ENCODE measurements around the gene GSDMA. TPM values are rescaled to one million over a fixed set of nuclear protein-coding genes. Genes with fewer than 3 reads are reported as not detected.

Gene GSDMA
- total RNA-seq, 1 experiment from 2014 or later: not detected

DNA sequence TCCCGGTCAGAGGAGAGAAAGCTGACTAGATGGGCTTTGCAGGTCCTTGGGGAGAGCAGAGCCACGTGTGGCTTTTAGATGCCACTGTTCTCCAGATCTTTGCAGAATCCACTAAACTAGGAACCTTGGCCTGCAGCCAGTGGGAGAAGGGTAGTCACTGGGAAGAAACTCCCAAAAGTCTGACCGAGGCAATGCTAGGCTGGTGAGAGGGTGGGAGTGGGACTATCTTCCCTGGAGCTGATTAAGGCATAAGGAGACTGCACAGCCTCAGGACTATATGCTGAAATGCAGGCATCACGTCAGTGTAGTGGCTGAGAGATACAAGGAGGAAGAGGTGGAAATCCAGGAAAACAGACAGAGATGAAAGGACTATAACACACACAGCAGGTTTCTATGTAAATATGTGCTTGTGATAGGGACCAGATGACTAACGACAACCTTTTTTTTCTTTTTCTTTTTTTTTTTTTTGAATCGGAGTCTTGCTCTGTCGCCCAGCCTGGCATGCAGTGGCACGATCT is 2.2 kb upstream of the GSDMA start:
- no peak for DNase-seq (ENCODE audit: low read depth)

DNA sequence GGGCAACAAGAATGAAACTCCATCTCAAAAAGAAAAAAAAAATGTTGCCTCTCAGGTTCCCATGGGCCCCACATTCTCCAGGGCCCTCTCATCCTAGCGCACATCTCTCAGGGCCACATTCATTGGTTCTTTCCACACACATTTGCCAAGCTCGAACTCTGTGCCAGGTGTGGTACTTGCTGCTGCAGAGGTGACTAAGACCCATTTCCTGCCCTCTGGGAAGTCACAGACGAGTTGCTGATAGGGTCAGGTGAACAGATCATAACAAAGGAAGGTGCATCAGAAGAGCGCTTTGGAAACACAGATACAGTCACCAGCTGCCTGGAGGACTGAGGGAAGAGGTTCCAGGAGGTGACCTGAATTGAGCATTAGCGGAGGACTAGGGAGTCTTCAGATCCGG is 1.0 kb downstream of the GSDMA start:
- DNase-seq (ENCODE audit: low read depth): no peak

DNA sequence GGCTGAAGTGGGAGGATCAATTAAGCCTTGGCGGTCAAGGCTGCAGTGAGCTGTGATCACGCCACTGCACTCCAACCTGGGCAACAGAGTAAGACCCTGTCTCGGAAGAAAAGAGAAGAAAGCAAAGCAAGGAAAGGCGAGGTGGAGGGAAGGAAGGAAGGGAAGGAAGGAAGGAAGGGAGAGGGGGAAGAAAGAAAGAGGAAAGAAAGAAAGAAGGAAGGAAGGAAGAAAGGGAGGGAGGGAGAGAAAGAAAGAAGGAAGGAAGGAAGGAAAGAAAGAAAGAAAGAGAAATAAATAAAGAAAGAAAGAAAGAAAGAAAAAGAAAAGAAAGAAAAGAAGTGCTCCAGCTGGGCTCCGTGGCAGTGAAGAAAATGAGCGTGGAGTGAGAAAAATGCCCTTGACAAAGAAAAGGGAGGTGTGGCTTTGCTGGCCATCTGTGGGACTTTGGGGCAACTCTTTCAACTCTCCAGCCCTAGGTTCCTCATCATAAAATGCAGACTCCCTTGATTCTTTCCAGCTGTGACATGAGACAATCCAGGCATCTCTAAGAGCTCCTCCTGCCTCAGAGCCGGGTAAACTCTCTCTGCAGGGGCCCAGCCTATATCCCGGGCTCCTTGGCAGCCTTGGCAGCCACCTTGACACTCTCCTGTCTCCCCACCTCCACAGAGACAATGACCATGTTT is 2.4 kb downstream of the GSDMA start:
- DNase-seq (ENCODE audit: low read depth): no peak

DNA sequence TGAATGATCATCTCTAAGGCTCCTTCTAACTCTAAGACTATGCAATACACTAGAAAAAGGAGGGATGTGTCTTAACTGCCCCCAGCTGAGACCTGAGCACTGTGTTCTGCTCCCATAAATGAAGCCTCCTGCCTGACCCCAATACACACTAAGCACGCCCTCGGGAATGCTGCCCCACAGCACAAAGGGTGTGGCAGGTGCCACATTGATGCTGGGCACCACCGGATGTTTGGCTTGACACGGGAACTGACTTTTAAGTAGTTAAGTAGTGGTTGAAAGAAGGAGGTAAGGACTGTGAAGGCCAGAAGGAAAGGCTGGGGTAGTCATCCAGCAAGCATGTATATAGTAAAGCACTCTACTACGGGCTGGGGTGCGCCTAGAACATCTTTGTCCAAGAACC is 4.0 kb downstream of the GSDMA start:
- DNase-seq (ENCODE audit: low read depth): no peak

DNA sequence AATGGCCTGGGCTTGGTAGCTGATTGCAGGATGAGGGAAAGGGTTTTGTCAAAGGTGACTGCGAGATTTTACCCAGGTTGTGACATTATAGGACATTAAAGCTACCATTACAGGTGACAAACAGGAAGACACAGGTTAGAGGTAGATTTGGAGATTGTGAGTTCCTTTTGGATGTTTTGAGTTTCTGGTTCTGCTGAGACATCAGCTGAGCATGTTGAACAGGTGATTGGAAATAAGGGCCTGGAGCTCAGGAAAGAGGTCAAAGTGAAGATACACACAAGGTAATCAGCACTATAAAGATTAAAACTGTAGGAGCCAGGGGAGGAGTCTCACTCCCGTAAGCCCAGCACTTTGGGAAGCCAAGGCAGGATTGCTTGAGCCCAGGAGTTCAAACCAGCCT is 6.0 kb downstream of the GSDMA start:
- no peak for DNase-seq (ENCODE audit: low read depth)

DNA sequence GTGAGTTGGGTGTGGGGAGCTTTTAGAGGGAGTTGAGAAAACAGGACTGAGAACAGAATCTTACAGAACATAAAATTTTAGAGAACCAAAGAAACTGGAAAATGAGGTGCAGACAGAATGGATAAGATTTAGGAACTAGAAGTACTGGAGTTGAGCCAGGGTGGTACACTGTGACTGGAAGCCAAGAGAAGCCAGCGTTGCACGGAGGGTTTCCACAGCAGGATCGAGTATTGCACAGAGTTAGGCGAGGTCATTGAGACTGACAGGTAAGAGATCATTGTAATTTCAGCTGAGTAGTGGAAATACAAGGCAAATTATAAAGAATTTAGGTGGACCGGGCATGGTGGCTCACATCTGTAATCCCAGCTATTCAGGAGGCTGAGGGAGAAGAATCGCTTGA is 6.6 kb downstream of the GSDMA start:
- no peak for DNase-seq (ENCODE audit: low read depth)

DNA sequence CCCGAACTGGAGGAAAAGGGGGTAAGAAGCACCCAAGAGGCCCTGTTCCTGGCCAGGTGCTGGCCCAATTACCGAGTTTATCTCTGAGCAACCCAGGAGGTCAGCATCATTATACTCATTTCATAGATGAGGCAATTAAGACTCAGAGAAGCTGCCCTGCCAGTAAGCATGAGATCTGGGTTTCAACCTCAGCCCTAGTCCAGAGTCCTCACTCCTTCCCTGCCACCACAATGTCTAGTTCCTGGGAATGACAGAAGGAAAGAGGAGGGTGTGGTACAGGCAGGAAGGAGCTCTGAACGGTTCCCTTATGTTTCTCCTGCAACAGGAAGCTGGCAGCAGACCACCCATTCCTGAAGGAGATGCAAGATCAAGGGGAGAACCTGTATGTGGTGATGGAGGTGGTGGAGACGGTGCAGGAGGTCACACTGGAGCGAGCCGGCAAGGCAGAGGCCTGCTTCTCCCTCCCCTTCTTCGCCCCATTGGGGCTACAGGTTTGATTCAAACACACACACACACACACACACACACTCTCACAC is 7.4 kb downstream of the GSDMA start:
- DNase-seq (ENCODE audit: low read depth): no peak

DNA sequence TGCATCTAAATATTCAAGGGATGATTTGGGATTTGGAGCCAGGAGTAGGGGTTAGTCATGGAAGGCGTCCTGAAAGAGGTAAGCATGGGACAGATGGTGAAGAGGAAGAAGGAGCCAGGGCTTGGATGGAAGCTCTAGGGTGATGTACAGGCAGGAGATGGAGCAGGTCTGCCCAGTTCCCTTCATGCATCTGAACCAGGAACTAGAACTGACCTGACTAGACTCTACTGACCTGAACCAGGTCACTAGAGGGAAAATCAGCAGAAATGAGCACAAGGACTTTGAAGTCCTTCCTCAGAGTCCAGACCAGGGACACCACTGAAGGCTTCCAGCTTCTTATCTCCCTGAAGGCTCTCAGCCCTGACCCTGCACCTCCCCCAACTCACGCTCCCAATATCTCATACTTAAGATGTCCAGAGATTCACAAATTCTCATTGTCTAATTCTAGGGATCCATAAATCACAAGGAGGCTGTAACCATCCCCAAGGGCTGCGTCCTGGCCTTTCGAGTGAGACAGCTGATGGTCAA is 8.3 kb downstream of the GSDMA start:
- no peak for DNase-seq (ENCODE audit: low read depth)

DNA sequence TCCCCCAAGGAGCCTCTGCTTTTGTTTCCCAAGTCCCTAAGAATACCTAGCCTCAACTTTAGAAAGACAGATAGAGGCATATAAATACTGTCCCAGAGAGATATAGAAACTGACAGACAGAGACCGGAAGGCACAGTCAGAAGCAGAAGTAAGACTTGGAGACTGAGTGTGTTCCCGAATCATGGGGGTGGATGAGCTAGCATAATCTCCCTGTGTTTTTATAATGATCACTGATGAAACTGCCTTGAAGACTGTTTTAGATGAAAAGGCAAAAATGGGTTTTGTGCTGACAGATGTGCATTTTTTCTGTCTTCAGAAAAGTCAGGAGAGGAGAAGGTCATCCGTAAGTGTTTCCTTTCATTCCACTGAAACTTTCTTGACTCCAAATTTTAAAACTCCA is 9.5 kb downstream of the GSDMA start:
- no peak for DNase-seq (ENCODE audit: low read depth)

DNA sequence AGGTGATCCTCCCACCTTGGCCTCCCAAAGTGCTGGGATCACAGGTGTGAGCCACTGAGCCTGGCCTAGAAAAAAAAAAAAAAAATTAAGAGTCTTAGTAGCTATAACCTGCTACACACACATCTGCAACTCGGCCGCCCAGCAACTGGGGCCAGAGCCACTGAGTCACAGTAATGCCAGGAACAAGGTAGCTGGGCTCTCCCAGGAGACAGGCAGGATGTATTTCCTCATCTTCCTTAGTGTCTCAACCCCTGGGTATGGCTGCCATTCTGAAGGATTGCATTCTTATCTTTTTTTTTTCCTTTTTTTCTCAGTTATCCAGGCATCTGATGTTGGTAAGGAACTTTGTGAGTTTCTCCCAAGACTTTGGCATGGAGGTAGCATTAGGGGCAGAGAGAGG is 10.7 kb downstream of the GSDMA start:
- DNase-seq (ENCODE audit: low read depth): no peak

DNA sequence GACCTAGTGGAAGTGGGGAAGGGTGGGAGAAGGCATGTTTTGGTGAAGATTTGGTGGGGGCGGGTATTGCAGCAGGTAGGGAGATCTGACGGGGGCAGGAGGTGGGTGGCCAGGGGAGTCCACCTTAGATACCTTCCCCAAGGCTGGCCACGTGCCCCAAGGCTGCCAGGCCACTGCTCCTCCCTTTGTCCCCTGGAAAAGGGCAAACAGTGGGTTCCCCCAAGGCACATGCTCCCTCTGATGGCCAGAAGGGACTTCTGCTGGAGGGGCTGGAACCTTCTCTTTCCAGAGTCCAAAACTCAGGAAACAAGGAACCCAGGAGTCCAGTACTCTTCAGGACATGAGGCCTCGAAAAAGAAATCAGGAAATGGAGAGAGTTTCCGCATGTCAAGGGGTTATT is 11.6 kb downstream of the GSDMA start:
- no peak for DNase-seq (ENCODE audit: low read depth)

DNA sequence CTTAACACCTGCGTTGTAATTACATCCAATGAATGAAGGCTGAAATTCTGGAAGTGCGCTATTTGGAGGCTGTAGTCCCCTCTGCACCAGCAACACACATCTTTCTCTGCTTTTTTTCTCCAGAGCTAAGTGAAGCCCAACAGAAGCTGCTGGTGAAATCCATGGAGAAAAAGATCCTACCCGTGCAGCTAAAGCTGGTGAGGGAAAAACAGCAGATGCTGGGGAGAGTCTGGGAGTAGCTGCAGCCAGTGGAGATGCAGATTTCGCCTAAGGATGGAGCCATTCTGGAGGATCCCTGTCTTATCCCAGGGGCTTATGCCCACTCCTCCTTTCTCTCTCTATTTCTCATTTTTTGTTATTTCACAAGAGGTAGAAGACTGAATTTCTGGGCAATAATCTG is 13.0 kb downstream of the GSDMA start:
- DNase-seq (ENCODE audit: low read depth): no peak

DNA sequence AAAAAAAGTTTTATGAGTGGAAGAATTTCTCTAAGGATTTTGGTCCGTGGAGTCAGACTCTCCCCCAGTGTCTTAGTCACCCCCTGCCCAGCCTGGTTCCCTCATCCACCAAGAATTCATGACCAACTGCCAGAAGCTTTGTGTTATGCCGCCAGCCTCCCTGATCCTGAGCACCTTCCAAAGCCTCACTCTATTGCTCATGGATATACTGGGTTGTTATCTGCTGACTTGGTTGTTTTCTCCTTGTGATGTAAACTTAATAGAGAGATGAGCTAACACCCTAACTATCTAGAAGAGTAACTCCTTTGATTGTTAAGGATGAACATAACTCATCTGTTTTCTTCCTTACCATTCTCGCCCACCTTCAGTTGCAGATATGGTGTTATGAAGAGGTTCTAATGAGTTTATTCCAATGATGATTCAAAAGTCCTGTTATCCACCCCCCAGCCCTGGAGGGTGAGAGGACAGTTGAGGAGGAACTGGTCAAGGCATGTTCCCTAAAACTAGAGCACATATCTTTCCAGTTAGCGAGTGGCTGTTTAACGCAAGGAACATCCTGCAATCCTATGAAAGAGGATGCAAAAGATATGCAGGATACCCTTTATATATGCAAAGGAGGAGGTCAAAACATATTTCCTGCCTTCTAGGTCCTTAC is 16.3 kb downstream of the GSDMA start:
- DNase-seq (ENCODE audit: low read depth): peak; percentile 48

DNA sequence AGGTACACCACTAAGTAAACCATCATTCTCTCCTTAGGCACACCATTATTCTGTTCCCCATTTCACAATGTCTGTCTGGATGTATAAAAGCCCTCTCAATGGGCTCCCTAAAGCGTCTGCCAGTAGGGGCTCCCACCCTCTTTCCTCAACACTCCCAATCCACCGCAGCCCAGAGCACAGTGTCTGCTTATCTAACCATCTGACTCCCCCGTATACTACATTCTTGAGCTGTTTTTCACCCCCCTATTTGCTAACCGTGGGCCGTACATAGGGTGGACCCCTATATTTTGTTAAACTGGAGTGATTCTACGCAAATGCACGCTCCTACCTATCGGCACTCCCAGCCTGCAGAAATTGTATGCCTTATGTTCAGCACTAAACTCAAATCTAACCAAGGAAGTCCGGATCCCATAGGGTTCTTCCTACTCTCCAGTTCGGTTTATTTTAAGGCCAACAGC is 17.1 kb downstream of the GSDMA start:
- DNase-seq (ENCODE audit: low read depth): peak; percentile 40

DNA sequence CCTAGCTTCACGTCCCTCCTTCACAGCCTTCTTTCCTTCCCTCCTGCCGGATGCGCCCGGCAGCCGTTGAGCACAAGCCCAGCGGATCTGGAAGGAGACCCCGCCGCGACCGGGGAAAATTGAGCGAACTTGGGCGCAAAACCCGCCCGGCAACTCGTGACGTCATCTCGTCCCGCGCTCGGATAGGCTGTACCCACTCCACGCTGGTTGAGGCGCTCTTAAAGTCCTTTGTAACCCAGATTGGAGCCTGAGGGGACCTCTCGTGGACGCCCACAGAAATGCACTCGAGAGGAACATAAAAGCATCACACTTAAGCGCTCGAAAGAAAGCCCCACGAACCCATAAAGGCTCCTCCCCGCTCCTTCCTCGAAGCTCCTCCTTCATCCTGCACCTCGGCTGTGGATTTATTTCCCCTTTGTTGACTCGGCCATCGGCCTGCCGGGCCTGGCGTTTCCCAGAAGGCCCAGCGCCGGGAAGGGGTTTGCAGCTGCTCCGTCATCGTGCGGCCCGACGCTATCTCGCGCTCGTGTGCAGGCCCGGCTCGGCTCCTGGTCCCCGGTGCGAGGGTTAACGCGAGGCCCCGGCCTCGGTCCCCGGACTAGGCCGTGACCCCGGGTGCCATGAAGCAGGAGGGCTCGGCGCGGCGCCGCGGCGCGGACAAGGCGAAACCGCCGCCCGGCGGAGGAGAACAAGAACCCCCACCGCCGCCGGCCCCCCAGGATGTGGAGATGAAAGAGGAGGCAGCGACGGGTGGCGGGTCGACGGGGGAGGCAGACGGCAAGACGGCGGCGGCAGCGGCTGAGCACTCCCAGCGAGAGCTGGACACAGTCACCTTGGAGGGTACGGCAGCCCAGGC is 17.8 kb downstream of the GSDMA start, which contains the start of gene PSMD3:
Gene PSMD3 (plus strand): TSS at position 457 of the 856 bp plus-strand sequence. CDS start 164 bp downstream, at position 621.
- DNase-seq (ENCODE audit: low read depth): peak; percentile 99

DNA sequence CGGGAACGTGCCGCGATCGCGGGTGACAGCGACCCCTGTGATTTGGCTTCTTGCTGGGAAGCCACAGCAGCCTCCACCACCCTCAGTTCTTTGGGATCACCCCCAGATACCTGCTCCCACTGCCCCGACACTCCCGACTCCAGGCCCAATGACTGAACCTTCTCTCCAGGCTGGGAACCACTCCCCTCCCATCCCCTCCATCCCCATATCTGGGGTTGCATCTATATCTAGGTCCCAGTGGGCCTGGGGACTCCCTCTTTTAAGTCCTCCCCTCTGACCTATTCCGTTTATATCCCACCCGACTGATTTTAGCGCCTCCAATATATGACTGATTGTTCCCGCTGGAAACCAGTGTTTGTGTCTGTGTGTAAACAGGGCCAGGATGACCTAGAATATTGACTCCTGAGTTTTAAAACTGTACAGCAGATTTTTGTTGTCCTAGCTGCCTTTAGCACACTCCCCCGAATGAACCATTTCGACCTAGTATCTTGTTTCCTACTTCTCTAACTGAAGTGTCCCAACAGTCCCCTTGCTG is 18.5 kb downstream of the GSDMA start:
- no peak for DNase-seq (ENCODE audit: low read depth)

DNA sequence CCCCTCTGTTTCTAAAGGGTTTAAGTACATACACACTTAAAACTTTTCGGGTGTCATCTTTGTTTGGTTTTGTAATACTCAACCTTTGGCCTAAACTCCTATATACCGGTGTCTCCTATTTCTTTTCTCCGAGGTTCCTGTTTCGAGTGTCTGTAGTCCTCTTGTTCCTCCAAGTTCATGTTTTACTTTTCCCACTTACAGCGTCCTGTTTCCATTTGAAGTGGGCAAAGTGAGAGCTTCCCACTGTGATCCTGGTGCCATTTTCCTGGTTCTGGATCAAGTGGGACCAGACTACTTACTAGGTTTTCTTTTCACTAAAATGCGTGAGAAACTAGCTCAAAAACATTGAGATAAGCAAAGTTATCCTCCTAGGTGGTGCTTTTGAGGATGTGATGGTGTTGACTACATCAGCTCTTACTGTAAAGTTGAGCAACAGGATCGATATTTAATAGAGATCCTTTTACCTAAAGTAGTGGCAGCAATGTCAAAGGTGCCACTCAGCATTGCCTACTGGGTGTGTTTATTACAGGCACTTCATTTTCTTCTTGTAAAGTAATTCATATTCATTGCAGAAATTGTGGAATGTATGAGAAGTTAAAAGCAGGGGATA is 19.1 kb downstream of the GSDMA start:
- no peak for DNase-seq (ENCODE audit: low read depth)

DNA sequence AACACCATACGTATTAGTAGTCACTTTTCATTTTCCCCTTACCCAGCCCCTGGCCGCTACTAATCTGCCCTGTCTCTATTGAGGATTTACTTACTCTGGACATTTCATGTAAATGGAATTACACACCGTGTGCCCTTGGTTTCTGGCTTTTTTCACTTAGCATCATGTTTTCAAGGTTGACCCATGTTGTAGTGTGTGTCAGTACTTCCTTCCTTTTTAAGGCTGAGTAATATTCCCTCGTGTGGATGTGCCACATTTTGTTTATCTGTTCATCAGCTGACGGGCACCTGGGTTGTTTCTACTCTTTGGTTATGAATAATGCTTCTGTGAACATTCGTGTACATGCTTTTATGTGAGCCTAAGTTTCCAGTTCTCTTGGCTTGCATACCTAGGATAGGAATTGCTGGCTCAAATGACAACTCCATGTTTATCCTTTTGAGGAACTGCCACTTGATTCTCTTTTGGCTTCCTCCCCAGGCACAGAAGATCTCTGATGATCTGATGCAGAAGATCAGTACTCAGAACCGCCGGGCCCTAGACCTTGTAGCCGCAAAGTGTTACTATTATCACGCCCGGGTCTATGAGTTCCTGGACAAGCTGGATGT is 25.5 kb downstream of the GSDMA start:
- DNase-seq (ENCODE audit: low read depth): no peak

DNA sequence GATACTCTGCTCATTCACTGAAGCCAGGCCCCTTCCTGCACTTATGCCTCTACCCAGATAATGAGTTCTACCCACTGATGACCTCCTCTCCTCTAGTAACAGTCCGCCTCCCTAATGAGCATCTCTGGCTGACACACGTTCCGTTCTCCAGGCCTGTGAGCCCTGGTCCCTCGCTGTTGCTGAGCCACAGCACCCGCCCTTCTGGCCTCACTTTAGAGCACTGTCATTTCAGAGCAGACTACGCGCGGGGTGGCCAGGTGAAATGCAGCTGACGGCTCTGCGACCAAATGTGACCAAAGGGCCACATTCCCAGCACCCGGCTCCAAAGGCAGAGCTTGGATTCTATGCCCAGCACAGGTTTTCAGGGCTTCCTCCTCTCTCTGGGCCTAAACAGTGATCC is 31.6 kb downstream of the GSDMA start:
- no peak for DNase-seq (ENCODE audit: low read depth)

DNA sequence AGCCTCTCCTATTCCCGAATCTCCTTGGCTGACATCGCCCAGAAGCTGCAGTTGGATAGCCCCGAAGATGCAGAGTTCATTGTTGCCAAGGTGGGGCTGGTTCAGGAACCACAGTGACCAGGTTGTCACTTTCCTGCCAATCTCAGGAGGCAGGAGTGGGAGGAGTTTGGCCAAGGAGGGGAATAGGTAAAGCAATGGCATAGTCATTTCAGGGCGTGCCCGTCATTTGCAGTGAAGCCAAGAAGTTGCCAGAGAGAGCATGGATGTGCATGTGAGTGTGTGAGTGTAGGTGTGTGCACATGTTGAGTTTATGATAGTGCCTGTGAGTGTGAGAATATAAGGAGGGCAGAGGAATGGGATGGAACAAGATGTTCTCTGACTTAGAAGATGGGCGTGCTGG is 32.6 kb downstream of the GSDMA start:
- DNase-seq (ENCODE audit: low read depth): no peak

DNA sequence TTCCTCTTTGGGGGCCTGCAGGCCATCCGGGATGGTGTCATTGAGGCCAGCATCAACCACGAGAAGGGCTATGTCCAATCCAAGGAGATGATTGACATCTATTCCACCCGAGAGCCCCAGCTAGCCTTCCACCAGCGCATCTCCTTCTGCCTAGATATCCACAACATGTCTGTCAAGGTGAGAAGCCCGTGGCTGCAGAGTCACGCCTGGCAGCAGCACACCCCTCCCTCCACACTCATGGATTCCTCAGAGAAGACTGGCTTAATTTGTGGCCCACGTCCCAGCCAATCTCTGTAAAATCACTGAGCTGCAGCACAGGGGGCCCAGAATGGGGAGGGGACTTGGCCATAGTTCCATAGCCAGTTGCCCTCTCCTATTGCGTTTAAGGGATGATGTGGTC is 33.4 kb downstream of the GSDMA start:
- DNase-seq (ENCODE audit: low read depth): no peak
